Activated effector memory CD4-positive, alpha-beta T cell treated with Interleukin-2 at 50 U/mL for 16 hours (primary cell): ENCODE results near the gene SPATA6L.

Experiments
- DNase-seq: peaks from one replicate; pipeline ENCODE4 v3.0.0-alpha.2; 2020

The SPATA6L gene, protein sequence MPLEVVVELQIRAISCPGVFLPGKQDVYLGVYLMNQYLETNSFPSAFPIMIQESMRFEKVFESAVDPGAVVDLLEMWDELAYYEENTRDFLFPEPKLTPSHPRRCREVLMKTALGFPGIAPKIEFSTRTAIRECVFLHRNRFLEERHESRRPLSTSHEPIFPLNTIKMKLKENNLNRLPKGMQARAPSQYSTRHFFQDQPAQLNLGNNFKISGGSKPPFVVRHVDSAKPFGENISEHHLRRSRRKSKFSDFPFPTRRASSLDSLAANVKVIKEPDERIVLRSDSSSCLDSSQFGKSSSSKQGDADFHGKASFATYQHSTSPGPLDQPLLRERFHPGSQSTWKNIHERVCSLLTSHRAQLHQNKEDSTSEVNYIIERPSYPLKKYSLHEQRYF

DNA sequence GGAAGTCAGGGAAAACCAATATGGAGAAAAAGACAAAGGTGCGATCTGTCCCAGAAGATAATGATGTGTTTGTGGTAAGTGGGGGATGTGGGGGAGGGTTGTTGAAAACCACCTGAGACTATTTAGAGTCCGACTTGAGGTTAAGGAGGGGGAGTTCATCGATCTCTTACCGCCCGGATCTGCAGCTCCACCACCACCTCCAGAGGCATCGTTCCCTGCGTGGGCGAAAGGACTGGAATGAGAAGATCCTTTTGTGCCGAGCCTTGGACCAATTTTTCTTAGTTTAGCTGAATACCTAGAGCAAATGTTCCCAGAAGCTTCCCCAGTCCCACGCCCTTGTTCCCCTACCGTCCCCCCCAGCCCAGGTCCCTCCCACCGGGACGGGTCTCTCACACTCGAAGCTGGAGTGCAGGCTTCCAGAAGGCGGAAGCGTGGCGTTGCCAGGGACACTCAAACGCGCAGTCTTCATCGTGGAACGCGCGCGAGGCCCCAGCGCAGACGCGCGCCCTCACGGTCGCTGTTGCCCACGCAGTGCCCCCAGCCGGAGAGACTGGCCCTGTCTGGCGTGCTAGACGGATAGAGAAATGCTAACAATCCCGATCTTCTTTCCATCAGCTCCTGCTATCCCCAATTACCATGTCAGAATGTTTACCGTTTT is at the start of gene SPATA6L:
TSS of gene SPATA6L (minus strand) at position 439 of the 658 bp plus-strand sequence. CDS start at position 209, 230 bp downstream.
- peak; percentile 9 for DNase-seq

DNA sequence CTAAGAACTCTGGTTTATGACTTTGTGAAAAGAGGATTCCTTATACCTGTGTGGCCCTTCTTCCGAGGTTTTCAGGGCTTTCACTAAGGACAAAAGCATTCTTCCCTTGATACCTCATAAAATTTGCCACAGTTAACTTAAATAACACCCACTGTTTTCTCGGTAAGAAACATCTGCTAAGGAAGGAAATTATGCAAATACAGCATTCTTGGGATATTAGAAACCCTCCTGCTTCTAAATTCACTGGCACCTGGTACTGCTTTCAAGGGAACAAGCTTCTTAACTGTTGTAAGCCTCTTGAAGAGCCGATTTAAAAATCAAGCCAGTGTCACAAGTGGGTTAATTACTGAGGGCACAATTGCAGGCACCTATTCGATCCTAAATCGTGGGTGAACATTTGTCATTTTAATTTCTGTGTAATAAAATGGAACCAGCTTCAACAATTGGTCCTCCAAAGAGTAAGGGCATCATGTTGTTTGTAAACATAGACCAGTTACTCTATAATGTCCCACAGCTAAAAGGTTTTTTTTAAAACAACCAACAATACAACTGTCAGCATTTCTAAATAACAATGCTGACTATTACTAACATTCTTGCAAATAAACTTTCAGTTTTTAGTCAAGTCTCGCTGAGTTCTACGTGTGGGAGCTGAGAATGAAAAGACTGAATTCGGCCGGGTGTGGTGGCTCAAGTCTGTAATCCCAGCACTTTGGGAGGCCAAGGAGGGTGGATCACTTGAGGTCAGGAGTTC is 48.2 kb upstream of the SPATA6L start:
- no peak for DNase-seq

DNA sequence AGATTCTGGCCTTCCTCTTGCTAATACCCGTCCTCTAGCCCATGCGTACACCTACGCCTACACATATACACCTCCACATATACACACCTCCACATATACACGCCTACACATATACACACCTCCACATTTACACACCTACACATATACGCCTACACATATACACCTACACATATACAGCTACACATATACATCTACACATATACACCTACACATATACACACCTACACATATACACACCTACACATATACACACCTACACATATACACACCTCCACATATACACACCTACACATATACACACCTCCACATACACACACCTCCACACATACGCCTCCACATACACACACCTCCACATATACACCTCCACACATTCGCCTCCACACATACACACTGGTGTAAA is 47.6 kb upstream of the SPATA6L start:
- no peak for DNase-seq

DNA sequence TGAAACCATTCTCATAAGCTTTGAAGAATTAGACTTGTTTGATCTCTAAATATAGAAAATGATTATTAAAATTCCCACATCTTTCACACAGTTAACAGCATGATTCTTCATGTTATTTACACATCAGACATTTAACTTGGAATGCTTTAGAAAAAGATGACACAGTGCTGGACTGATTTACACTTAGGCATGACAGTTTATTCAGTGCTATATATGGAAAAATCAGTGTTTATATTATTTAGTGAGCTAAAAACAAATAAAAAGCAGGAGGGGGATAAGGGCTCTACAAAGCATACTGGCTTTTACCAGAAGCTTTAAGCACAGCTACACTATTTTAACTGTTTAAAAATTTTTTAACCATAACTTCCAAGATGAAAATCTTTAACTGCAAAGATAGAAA is 43.1 kb upstream of the SPATA6L start:
- no peak for DNase-seq

DNA sequence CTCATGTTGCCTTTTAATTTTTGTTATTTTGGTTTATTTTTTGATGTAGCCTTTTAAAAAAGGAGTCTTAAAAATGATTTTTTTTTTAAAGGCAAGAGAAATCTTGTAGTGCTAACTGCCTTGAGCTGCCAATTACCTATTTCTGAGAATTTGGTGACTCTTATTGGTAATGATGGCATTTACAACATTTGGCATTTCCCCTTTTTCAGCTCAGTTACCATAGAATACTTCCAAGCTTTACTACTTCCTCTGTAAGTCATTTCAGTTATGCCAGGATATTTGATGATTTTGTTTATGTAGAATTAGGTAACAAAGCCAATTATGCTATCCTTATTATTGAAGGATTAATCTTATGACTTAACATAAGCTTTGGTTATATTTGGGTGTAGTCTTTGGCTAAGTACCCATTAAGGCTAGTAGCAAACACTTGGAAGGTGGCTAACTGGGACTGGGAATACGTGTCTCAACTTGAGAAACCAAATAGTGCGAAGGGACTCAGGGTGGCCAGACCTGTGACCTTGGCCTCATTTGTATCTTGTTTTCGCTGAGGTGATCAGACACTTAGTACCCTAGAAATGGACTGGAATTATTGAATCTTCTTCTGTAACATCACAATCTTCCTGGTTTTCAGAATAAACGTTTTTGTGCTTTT is 40.8 kb upstream of the SPATA6L start:
- DNase-seq, result no peak

DNA sequence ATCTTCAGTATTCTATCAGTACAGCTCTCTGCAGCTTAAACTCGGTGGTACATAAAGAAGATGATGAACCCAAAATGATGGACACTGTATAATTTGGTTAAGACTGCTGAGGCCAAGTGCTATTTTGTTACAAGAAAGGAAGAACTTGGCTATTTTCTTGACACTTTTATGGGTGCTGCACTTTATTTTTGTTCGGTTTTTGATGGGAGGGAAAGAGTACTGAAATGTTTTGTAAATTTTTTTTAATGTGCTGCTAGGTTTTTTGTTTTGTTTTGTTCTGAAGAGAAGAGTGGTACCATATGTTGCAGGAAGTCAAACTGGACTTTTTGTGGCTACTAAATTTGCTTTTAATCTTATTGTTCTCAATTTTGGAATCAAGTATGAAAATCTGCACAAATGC is 39.7 kb upstream of the SPATA6L start:
- no peak for DNase-seq

DNA sequence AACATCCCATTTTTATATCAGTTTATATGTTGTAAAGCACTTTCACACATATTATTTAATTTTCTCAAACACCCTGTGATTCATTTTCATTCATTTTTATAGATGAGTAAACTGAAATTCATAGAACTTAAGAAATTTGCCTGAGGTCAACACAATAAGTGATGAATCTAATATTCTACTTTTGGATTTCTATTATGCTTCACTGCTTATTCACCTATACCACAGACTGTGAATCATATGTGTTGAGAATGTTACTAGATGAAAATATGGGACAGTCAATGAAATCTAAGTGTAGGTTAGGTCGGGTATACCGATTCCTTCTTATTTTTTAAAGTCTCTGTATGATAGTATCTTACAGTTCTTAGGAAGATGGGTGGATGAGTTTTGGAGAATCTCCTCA is 37.8 kb upstream of the SPATA6L start:
- DNase-seq, result no peak

DNA sequence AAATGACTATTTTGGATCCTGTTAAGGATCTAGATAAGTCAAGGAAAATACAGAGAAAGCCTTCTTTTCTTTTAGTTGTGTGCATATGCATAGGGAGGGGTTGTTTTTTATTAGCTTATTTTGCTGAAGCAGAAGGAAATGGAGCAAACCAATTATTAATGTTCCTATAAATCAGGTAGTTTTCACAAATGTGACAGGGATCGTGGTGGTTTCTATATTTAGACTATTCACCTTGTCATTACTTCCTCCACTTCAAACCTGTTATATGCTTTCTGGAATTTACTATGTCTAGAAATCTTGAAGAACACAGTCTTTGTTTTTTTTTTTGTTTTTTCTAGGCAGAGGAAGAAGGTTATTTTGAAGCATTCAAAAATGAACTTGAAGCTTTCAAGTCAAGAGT is 35.2 kb upstream of the SPATA6L start:
- DNase-seq, result no peak

DNA sequence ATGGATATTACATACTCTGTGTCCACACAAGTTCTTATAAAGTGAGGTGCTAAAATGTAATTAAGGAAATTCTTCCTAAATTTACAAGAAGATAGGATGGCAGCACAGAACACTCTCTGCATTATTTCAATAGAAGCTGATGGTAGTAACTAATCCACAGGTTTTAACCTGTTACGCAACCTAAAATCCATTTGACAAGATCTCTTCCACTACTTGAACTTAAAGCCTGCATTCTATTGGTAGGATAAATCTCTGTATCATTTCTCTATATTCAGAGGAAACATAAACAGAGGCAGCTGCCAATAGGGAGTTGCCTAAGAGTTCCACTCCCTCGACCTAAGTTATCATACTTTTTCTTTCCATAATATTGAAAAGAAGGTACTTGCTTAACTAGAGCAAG is 34.7 kb upstream of the SPATA6L start:
- DNase-seq, result no peak

DNA sequence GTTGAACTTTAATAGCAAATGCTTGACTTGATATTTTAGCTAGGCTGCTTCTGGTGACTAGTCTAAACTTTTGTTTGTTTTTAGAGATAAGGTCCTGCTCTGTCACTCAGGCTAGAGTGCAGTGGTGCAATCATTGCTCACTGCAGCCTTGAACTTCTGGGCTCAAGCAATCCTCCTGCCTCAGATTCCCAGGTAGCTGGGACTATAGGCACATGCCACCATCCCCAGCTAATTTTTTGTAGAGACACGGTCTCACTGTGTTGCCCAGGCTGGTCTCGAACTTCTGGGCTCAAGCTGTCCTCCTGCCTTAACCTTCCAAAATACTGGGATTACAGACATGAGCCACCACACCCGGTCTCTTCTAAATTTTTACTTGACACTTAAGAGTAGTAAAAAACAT is 33.8 kb upstream of the SPATA6L start:
- DNase-seq, result no peak

DNA sequence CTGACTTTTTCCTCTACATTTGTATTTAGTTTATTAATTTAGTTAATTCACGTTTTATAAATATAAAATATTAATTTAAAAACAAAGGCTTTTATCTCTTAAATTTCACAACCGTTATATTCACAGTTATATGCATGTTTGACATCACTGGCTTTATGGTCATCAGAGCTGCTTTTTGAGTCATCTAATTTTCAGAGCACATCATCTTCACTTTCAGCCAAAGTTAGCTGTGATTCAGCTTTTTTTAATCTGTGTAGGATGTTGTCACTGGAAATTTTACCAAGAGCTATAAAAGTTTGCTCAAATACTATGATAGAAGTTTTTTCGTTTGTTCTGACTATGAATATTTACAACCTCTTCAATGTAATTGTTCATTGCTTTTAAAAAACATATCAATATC is 25.5 kb upstream of the SPATA6L start:
- no peak for DNase-seq

DNA sequence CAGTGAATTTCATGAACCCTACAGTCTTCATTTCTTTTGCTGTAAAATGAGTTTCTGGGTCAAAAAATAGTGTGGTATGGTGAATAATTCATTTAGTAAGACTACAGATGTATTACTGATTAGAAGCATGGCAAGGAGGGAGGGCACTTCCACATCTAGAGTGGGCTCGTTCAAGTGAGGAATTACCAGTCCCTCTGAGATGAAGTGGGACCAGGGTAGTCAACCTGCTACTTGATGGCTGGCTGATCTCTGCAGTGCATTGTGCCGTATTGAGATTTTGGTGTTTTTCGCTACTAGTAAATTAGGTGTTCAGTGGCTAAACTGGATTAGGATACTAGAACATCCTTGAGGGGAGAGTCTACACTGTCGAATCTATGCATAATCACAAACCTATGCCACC is 23.9 kb upstream of the SPATA6L start:
- no peak for DNase-seq

DNA sequence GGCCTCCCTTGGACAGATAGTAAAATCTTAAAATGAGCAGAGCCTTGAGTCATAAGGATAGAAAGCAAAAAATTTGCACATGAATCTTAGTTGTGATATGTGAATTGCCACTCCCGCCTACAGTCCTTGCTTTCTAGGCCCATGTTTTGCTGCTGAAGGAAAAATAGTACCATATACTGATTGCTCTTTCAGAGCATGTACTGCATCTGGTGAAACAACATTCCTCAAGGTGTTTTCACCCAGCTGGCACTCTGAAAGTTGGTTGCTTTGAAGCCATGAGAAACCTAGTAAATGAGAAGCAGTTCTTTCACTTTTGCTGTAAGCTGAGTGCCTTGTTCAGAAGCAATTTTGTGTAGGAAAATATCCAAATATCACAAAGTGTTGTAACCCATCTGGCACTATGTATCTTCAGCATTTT is 23.4 kb upstream of the SPATA6L start:
- no peak for DNase-seq

DNA sequence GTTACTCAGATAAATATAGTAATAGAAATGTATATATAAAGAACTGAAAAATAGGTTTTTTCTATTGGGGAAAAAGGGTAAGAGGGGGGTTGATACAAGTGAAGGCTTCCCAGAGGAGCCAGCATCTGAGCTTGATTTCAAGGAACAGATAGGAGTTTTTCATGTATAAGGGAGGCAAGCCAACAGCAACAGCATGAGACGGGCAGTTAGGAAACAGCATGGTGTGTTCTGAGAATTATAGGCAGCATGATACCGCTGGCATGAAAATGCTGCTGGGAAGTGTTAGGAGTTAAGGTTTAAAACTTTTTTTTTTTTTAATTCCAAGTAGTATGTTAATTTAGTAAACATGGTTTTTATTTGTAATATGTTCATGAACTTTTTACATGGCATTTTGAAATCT is 22.7 kb upstream of the SPATA6L start:
- DNase-seq, result no peak

DNA sequence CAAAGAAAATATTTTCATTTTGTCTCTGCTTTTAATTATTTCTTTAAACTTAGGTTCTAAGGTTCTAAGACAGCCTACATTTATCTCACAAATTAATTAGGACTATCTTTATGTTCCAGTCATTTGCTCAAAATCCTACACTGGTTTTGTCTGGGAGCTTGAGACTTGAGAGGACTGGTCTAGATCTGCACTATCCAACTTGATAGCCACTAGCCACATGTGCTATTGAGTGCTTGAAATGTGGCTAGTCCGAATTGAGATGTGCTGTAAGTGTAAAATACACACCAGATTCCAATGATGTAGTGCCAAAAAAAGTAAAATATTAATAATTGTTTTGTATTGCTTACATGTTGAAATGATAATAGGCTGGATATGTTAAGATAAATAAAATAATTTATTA is 20.3 kb upstream of the SPATA6L start:
- no peak for DNase-seq

DNA sequence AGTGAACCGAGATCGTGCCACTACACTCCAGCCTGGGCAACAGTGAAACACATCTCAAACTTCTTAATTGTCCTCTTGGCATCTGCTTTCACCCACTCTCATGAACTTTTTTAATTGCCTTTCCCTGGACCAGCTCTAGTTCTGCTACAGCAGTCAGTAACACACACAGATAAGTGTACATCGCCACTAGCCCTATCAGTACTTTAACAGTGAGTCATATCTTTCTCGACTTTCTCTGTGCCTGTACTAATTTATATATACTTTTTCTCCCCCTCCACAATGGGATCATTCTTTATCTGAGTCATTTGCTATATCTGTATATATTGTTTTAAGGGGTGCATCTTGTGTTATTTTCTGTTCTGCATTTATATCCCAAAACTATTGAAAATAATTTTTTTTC is 19.8 kb upstream of the SPATA6L start:
- DNase-seq, result no peak

DNA sequence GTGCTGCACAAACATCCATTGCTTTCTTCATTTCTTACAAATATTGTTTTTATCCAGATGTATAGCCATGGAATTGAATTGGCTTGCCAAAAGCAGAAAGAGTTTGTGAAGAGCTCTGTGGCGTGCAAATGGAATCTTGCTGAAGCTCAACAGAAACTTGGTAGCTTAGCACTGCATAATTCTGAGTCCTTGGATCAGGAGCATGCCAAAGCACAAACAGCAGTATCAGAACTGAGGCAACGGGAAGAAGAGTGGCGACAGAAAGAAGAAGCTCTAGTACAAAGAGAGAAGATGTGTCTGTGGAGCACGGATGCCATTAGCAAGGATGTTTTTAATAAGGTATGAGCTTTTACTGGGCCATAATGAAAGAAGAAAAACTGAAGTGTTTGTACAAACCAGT is 18.5 kb upstream of the SPATA6L start:
- DNase-seq, result no peak

DNA sequence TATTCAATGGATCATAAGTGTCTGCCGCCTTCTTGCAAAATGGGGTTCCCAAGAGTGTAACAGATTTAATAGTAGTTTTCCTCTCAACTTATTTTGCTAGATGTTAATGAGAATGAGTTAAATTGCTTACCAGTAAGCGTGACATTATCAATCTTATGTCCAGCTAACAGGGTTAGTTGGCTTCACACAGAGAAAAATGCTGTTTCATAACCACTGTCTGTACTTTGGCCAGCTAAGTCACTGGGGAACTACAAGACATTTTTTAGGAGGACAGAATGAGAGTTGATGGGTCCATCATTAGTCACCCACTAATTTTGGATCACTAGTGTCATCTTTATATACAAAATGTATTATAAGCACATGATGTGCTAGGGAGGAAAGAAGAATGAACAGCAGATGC is 14.5 kb upstream of the SPATA6L start:
- DNase-seq, result no peak

DNA sequence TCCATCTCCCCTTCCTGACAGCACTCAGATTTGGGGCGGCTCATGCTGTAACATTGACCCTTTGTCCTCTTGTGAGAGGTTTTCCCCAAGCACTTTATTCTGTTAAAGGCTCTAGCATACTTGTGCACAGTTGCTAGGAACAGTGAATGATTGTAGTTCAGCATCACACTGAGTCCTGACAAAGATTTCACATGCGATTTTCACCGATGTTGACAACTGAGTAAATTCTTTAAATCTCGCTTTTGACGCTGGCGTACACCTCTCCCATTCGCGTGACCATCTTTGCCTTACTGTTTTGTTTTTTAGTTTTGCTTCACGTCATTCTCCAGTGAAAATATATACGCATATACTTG is 13.9 kb upstream of the SPATA6L start:
- no peak for DNase-seq

DNA sequence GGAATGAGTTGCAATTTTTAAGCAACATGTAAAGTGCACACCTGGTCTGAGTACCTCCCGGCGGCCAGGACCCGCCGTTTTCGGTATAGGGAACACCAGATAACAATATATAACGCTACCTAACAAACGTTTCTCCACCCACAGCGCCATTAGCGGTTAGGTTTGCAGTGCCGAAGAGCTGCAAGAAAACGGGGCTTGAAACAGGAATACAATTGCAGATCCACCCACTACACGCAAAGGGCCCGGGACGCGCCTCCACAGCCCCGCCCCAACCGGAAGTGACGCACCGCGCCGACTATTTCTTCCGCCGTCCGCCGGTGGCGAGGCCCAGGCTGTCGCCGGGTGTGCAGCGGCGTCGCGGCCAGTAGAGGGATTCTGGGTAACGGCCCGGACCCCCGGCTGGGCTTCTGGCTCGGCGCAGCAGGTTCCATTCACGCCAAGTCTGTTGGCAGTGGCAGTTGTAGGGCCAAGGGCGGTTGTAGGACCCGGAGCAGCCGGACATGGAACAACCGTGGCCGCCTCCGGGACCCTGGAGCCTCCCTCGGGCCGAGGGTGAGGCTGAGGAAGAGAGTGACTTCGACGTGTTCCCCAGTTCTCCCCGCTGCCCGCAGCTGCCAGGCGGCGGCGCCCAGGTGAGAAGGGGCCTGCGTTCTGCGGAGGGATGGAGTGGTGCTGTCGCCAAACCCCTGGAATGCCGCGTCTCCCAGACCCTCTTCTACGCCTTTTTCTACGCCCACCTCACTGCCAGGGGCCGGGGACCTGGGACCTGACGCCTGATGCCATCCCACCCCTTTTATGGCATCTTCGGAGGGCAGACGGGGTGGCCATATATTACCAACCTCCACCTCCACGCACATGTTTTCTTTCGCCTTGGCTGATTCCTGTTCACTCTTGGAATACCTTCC is 13.2 kb upstream of the SPATA6L start, which contains the start of gene CDC37L1:
TSS of gene CDC37L1 (plus strand) at position 302 of the 905 bp plus-strand sequence. CDS start at position 501, 199 bp downstream.
- DNase-seq, result peak; percentile 99

DNA sequence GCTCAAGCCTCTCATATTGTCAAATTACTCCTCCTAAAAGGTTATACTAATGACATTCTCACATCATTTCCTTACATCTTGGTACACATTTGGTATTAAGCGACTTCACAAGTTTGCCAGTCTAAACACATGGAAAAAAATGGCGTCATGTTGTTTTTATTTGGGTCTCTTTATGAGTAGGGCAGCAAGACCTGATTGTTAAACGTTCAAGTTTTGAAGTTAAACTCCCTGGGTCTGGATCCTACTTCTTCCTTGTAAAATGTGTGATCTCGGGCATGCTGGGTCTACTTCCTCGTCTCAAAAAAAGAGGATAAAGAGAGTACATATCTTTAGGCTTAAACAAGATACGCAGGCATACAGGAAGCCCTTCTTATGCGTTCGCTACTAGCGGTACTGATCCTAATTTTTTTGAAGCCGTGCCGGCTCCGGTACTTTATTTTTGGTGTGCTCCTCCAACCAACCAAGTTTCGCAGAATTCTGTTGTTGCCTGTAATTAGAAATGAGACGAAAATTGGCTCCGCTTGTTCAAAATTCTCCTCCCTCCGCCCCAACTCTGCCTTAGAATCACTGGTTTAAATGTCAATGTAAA is 12.5 kb upstream of the SPATA6L start:
- DNase-seq, result no peak

DNA sequence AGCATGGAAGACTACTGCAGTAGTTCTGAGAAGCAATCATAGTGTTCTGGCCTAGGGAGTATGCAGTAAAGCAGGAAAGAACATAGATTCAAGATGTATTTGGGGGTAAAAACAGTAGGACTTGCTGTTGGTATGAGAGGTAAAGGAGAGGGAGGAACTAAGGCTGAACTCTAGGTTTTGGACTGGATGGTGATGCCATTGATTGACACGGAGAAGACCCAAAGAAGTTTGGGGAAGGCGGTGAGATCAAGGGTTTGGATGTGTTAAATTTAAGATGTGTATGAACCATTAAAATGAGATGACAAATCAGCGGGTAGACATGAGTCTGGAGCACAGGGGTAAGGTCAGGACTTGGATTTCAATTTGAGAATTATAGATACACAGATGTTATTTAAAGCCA is 11.1 kb upstream of the SPATA6L start:
- DNase-seq, result no peak
